BE2C (cell line): ENCODE measurements around the gene LBR.

Source experiments
- DNase-seq: peaks from one replicate; pipeline ENCODE4 v3.0.0-alpha.2; 2020
- H3K27me3 ChIP-seq: fragments of 250-450 bp; sonication (Bioruptor Pico); 2 replicates; pipeline ENCODE4 v1.5.1; 2020; ENCODE audit warnings: mild to moderate bottlenecking
- H3K36me3 ChIP-seq: fragments of 250-450 bp; sonication (Bioruptor Pico); 2 replicates; pipeline ENCODE4 v1.5.1; 2020; ENCODE audit warnings: mild to moderate bottlenecking
- H3K4me1 ChIP-seq: fragments of 250-450 bp; sonication (Bioruptor Pico); 2 replicates; pipeline ENCODE4 v1.5.1; 2020
- H3K4me3 ChIP-seq: 2 replicates; pipeline ENCODE4 v1.5.1; 2011; ENCODE audit warnings: low read depth, low read length
- H3K9me3 ChIP-seq: fragments of 250-450 bp; sonication (Bioruptor Pico); 2 replicates; pipeline ENCODE4 v1.5.1; 2020
- TF ChIP-seq, protein P1 (sequence below): IDR thresholded peaks from 2 replicates; pipeline ENCODE4 v1.5.1; 2012; ENCODE audit warnings: mild to moderate bottlenecking, low read depth, low read length

Gene LBR

DNA sequence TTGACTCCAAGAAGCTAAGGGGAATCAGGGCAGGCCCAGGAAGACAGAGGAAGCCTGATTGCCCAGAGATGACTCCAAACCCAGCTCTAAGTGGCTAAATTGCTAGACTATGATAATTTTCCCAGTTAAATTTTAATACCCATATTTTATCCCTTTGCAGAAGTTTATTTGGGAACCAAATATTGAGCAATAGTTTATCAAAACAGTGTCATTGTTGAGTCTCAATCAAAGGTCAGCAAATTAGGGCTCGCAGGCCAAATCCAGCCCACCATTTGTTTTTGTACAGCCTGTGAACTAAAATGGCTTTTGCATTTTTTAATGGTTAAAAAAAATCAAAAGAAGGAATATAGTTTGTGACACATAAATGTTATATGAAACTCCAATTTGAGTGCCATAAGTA is 47.1 kb downstream of the LBR start:
- Histone ChIP-seq H3K4me3 (no peak overlapping the region), H3K36me3 (no peaks in the 10 kb centered on the region)
- TF ChIP-seq, protein P1, sequence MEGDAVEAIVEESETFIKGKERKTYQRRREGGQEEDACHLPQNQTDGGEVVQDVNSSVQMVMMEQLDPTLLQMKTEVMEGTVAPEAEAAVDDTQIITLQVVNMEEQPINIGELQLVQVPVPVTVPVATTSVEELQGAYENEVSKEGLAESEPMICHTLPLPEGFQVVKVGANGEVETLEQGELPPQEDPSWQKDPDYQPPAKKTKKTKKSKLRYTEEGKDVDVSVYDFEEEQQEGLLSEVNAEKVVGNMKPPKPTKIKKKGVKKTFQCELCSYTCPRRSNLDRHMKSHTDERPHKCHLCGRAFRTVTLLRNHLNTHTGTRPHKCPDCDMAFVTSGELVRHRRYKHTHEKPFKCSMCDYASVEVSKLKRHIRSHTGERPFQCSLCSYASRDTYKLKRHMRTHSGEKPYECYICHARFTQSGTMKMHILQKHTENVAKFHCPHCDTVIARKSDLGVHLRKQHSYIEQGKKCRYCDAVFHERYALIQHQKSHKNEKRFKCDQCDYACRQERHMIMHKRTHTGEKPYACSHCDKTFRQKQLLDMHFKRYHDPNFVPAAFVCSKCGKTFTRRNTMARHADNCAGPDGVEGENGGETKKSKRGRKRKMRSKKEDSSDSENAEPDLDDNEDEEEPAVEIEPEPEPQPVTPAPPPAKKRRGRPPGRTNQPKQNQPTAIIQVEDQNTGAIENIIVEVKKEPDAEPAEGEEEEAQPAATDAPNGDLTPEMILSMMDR: no peak

DNA sequence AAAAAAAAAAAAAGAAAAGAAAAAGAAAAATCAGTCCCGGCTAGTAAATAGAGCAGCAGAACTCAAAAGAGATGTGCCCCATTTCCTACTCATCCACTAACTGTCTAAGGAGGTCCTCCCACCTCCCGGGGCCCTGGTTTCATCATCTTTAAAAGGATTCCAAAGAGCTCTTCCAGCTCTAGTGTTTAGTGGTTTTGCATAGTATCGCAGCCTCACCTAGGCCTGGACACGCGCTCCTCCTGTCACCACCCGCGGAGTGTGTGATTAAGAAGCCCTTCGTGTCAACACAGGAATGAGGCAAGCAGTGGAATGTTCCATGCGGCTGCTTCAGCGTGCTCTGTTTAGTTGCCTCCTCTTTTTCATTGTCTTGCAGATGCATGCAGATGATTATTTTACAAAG is 49.0 kb downstream of the LBR start:
- Histone ChIP-seq H3K4me3 (no peak overlapping the region), H3K27me3 (no peaks in the 10 kb centered on the region), H3K9me3 (no peaks in the 10 kb centered on the region), H3K36me3 (no peaks in the 10 kb centered on the region), H3K4me1 (no peaks in the 10 kb centered on the region)
- TF ChIP-seq, protein P1: no peak
- no peak for DNase-seq

More for the DNA sequence above, 47.1 kb downstream of the LBR start:
- Histone ChIP-seq H3K4me1 (no peaks in the 10 kb centered on the region), H3K27me3 (no peaks in the 10 kb centered on the region), H3K9me3 (no peaks in the 10 kb centered on the region)
- DNase-seq: no peak

DNA sequence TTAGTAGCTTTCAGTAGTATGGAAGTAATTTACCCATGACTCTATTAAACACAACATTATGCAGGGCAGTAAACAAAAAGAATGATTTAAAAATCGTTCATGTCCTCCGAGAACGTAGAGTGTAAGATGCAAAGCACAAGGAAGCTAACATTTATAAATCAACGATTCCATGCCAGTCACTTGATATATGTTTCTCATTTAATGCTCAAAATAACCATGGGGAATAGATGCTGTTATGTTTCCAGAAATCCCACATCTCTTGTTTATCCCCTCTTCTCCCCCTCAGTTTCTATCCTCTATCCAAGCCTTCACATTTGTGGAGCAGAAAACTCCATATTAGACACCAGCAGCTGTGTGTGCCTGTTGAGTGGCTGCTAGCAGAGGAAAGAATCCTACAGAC is 52.8 kb downstream of the LBR start:
- H3K27me3 ChIP-seq: 0 out of 2 replicates have a peak, but pooled peaks cover 3% of the 10 kb centered on the region
- no peak overlapping the region for H3K4me3 ChIP-seq
- no peak for DNase-seq
- H3K4me1 ChIP-seq: no peaks in the 10 kb centered on the region
- H3K9me3 ChIP-seq: no peaks in the 10 kb centered on the region
- H3K36me3 ChIP-seq: no peaks in the 10 kb centered on the region
- TF ChIP-seq, protein P1: no peak

DNA sequence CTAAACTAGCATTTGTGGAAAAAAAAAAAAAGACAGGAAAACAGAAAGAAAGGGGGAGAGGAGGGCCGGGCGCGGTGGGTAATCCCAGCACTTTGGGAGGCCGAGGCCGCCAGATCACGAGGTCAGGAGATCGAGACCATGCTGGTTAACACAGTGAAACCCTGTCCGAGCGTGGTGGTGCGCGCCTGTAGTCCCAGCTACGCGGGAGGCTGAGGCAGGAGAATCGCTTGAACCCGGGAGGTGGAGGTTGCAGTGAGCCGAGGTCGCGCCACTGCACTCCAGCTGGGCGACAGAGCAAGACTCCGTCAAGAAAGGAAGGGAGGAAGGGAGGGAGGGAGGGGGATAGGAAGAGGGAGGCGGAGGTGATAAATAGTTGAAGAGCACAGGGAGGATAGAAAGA is 54.7 kb downstream of the LBR start:
- H3K4me1 ChIP-seq: no peaks in the 10 kb centered on the region
- H3K4me3 ChIP-seq: no peak overlapping the region
- no peak for DNase-seq
- H3K27me3 ChIP-seq: 0 out of 2 replicates have a peak, but pooled peaks cover 3% of the 10 kb centered on the region
- no peaks in the 10 kb centered on the region for H3K9me3 ChIP-seq
- no peaks in the 10 kb centered on the region for H3K36me3 ChIP-seq
- TF ChIP-seq, protein P1: no peak

DNA sequence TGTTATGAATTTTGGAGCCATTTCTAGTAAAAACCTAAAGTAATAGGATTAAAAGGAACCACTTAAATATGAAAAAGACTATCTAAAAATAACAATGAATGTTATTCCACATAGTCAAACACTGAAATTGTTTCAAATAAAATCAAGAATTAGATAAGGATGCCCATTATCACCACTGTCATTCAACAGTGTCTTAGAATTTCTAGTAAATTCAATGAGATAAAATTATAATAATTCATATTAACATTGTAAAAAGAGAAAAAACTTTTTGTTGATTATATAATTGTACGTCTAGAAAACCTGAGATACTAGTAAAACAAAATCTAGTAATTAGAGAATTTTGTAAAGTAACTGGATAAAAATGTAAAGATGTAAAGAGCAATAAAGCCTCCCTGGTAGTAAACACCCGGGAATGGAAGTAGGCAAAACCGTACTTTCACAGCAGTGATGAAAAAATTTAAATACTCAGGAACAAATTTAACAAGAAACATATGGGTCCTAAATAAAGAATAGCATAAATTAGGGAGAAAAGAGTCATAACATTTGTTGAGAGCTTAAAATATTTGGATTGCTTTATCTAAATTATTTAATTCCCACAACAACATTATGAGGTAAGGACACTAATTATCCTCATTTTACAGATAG is 56.4 kb downstream of the LBR start:
- H3K4me1 ChIP-seq: no peaks in the 10 kb centered on the region

DNA sequence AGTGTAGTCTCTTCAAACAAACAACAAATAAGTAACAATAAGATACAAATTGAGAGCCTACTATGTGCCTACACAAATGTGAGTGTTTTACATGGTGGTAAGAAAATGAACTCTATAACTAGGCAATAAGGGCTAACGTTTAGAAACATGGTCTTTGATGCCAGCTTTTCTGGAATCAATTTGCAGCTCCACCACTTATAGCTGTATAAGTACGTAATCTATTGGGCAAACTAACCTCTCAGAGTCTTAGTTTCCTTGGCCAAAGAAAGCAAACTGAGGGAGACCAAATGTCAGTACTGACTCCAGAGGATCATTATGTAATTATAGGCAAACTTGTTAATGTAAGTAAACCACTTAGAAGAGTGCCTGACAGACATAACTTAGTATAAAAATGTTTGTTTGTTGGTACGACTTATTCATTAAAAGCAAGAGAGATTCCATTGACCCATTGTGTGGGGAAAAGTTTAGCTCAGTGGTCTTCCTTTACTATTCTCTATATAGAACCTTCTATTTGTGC is 59.7 kb downstream of the LBR start:
- H3K9me3 ChIP-seq: no peaks in the 10 kb centered on the region
- no peak overlapping the region for H3K4me3 ChIP-seq
- H3K4me1 ChIP-seq: no peaks in the 10 kb centered on the region
- no peaks in the 10 kb centered on the region for H3K36me3 ChIP-seq
- DNase-seq: no peak
- 0 out of 2 replicates have a peak, but pooled peaks cover 3% of the 10 kb centered on the region for H3K27me3 ChIP-seq
- TF ChIP-seq, protein P1: no peak

More for the DNA sequence above, 56.4 kb downstream of the LBR start:
- H3K36me3 ChIP-seq: no peaks in the 10 kb centered on the region
- H3K27me3 ChIP-seq: 0 out of 2 replicates have a peak, but pooled peaks cover 3% of the 10 kb centered on the region
- no peak for DNase-seq
- H3K4me3 ChIP-seq: no peak overlapping the region
- TF ChIP-seq, protein P1: no peak
- H3K9me3 ChIP-seq: no peaks in the 10 kb centered on the region
